Measurements from ENCODE around the gene CHORDC1. TPM values are rescaled to one million over a fixed set of nuclear protein-coding genes. Genes with fewer than 3 reads are reported as not detected.

Gene CHORDC1
- total and polyA plus RNA-seq, 2 of the 13 experiments (the other 11 are each of a cell fraction or from before 2014, with no cell fraction given): 19.1 to 73.5 TPM

DNA sequence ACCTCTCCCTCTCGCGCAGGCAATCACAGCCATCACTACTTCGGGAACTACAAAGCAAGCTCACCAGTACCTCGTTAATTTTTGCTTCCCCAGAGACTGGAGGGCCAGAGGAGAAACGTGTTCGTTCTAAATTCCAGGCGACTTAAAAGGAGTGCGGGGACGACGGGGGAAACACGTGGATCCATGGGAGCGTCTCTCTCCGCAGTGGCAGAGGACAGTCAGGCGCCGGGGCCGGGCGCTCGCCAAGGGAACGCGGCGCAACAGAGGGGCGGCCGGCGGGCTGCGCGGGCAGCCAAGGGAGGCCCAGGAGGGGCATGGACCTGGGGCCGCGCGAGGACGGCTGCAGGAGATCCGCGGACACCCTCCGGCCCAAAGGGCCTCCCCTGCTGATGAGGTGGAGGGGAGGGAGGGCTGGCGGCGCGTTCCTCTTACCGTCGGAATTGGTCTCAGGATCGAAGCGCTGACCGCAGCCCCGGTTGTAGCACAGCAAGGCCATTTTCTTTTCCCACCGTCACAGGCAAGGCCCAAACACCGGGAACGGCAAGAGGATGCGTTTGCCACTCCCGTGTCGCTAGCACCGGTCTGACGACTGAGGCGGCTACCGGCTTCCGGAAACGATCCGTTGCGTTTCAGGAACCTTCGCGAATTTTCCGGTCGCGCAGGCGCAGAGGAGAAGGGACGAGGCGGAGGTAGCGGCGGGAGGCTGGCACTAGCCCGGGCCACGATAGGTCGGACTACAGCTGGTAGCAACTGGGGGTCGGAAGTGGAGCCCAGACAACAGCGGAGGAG is at the start of gene CHORDC1 (continued):
- TF ChIP-seq, protein P1, sequence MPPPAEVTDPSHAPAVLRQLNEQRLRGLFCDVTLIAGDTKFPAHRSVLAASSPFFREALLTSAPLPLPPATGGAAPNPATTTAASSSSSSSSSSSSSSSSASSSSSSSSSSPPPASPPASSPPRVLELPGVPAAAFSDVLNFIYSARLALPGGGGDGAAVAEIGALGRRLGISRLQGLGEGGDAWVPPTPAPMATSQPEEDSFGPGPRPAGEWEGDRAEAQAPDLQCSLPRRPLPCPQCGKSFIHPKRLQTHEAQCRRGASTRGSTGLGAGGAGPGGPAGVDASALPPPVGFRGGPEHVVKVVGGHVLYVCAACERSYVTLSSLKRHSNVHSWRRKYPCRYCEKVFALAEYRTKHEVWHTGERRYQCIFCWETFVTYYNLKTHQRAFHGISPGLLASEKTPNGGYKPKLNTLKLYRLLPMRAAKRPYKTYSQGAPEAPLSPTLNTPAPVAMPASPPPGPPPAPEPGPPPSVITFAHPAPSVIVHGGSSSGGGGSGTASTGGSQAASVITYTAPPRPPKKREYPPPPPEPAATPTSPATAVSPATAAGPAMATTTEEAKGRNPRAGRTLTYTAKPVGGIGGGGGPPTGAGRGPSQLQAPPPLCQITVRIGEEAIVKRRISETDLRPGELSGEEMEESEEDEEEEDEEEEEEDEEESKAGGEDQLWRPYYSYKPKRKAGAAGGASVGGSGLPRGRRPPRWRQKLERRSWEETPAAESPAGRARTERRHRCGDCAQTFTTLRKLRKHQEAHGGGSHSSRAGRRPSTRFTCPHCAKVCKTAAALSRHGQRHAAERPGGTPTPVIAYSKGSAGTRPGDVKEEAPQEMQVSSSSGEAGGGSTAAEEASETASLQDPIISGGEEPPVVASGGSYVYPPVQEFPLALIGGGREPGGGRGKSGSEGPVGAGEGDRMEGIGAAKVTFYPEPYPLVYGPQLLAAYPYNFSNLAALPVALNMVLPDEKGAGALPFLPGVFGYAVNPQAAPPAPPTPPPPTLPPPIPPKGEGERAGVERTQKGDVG (CRISPR knock-in tag; IDR thresholded peaks at IDR 0.05; ENCODE audit: borderline replicate concordance): 0 out of 2 replicates have a peak, but pooled peaks have one; percentile 30
- TF ChIP-seq TARDBP (CRISPR knock-in tag; IDR thresholded peaks at IDR 0.05): peak; percentile 72
- TF ChIP-seq RXRA (CRISPR knock-in tag; IDR thresholded peaks at IDR 0.05): peak; percentile 39; the same call in 1 of the 2 replicates
- TF ChIP-seq, protein P2, sequence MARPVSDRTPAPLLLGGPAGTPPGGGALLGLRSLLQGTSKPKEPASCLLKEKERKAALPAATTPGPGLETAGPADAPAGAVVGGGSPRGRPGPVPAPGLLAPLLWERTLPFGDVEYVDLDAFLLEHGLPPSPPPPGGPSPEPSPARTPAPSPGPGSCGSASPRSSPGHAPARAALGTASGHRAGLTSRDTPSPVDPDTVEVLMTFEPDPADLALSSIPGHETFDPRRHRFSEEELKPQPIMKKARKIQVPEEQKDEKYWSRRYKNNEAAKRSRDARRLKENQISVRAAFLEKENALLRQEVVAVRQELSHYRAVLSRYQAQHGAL (CRISPR knock-in tag; IDR thresholded peaks at IDR 0.05; ENCODE audit: not compliant biosample characterization): no peak
- TF ChIP-seq HDAC2 (CRISPR knock-in tag; IDR thresholded peaks at IDR 0.05): peak; percentile 48; the same call in 1 of the 2 replicates
- peak; percentile 94 for TF ChIP-seq KMT2A (CRISPR knock-in tag; IDR thresholded peaks at IDR 0.05)
- peak; percentile 84; the same call in 1 of the 2 replicates for TF ChIP-seq ZNF780A (CRISPR knock-in tag; IDR thresholded peaks at IDR 0.05)
- TF ChIP-seq, protein P3, sequence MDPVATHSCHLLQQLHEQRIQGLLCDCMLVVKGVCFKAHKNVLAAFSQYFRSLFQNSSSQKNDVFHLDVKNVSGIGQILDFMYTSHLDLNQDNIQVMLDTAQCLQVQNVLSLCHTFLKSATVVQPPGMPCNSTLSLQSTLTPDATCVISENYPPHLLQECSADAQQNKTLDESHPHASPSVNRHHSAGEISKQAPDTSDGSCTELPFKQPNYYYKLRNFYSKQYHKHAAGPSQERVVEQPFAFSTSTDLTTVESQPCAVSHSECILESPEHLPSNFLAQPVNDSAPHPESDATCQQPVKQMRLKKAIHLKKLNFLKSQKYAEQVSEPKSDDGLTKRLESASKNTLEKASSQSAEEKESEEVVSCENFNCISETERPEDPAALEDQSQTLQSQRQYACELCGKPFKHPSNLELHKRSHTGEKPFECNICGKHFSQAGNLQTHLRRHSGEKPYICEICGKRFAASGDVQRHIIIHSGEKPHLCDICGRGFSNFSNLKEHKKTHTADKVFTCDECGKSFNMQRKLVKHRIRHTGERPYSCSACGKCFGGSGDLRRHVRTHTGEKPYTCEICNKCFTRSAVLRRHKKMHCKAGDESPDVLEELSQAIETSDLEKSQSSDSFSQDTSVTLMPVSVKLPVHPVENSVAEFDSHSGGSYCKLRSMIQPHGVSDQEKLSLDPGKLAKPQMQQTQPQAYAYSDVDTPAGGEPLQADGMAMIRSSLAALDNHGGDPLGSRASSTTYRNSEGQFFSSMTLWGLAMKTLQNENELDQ (CRISPR knock-in tag; IDR thresholded peaks at IDR 0.05; ENCODE audit: borderline replicate concordance): no peak
- TF ChIP-seq ATRX (CRISPR knock-in tag; IDR thresholded peaks at IDR 0.05; ENCODE audit: borderline replicate concordance): no peak
- peak; percentile 76 for TF ChIP-seq ZNF121 (CRISPR knock-in tag; IDR thresholded peaks at IDR 0.05)
